ENCODE measurements around the gene FBXO33. TPM values are rescaled to one million over a fixed set of nuclear protein-coding genes. Genes with fewer than 3 reads are reported as not detected.

Gene FBXO33
- total and polyA plus RNA-seq, 2 of the 8 experiments (the other 6 are each of a cell fraction or from before 2014, with no cell fraction given): 4.7 to 11.5 TPM

DNA sequence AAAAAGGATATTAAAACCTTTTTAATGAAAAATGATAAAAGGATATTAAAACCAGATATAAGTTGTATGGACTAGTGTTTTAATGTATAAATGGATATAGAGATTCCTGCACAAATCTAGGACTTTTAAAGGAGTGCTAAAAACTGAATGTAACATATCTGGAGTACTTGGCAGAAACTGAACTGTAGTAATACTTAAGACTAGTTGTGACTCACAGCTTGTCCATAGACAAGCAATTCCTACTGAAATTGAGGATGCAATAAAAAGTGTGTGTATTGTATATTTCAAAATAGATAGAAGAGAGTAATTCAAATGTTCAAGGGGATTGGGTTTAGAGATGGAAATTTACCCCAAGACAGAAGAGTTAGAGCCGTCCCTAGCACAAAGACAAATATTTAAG, 59.6 kb downstream of the FBXO33 start:
- no peak overlapping the region for H2BK120ac ChIP-seq (replicated peaks; ENCODE audit: low read depth, low read length)
- WGBS, 2 experiments (ENCODE audit: extremely low coverage in 1 of 2, insufficient coverage in 1 of 2, insufficient read length in 1 of 2, insufficient replicate concordance in 2 of 2, low coverage in 1 of 2, low lambda C conversion rate in 2 of 2, missing lambda C conversion rate in 1 of 2): 73% methylated on average over 1 of the region's 1 CpG; no CpG with 5 or more reads in 1 of the 2 experiments
- H4K91ac ChIP-seq (replicated peaks; ENCODE audit: insufficient read length, low read length): no peak overlapping the region
- no peaks in the 10 kb centered on the region for H3K23me2 ChIP-seq (ENCODE audit: low read depth, low read length)
- H2BK12ac ChIP-seq (ENCODE audit: low read depth, low read length): no peak overlapping the region
- FAIRE-seq: no peak
- H3K4ac ChIP-seq (replicated peaks; ENCODE audit: insufficient read length, low read depth, low read length): no peak overlapping the region
- H3K4me1 ChIP-seq (replicated peaks in 1 of 4; ENCODE audit: control insufficient read depth in 3 of 4, insufficient read depth in 4 of 4, low read length in 3 of 4): peaks cover 0 to 3% (median 2%) of the 10 kb centered on the region in 4 experiments; a peak in 5 of 7 replicates
- H3K4me2 ChIP-seq (ENCODE audit: insufficient read depth in 1 of 2, low read depth in 2 of 2, low read length in 2 of 2): no peak overlapping the region
- DNase-seq (ENCODE audit: low read depth in 1 of 2, low spot score in 2 of 2): no peak
- no peak overlapping the region for H2BK15ac ChIP-seq (ENCODE audit: low read length)
- H3K14ac ChIP-seq (ENCODE audit: insufficient read length): no peak overlapping the region
- no peaks in the 10 kb centered on the region for H4K20me1 ChIP-seq (replicated peaks in 1 of 2; ENCODE audit: control insufficient read depth in 1 of 2, insufficient read depth in 2 of 2, low read length in 2 of 2)
- H3K9ac ChIP-seq (replicated peaks in 1 of 4; ENCODE audit: extremely low read depth in 1 of 4, low read depth in 3 of 4, low read length in 3 of 4): no peak overlapping the region
- TF ChIP-seq, protein P1, sequence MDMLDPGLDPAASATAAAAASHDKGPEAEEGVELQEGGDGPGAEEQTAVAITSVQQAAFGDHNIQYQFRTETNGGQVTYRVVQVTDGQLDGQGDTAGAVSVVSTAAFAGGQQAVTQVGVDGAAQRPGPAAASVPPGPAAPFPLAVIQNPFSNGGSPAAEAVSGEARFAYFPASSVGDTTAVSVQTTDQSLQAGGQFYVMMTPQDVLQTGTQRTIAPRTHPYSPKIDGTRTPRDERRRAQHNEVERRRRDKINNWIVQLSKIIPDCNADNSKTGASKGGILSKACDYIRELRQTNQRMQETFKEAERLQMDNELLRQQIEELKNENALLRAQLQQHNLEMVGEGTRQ (IDR thresholded peaks at IDR 0.05; ENCODE audit: low read length): no peak
- no peak for TF ChIP-seq NANOG (IDR thresholded peaks at IDR 0.05; ENCODE audit: insufficient read depth, low read depth, low read length, poor library complexity, severe bottlenecking)
- TF ChIP-seq TCF12 (IDR thresholded peaks at IDR 0.05; ENCODE audit: low read depth, low read length): no peak
- TF ChIP-seq RXRA (IDR thresholded peaks at IDR 0.05; ENCODE audit: insufficient read depth, low read depth, low read length): no peak
- TF ChIP-seq BRCA1 (IDR thresholded peaks at IDR 0.05; ENCODE audit: low read depth, low read length): no peak
- TF ChIP-seq, protein P2, sequence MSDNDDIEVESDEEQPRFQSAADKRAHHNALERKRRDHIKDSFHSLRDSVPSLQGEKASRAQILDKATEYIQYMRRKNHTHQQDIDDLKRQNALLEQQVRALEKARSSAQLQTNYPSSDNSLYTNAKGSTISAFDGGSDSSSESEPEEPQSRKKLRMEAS (IDR thresholded peaks at IDR 0.05): no peak
- TF ChIP-seq KDM1A (IDR thresholded peaks at IDR 0.05; ENCODE audit: borderline replicate concordance, low read length): no peak
- no peak overlapping the region for H4K8ac ChIP-seq (ENCODE audit: extremely low read depth, insufficient read depth, low read length)
- no peak overlapping the region for H3K56ac ChIP-seq (replicated peaks; ENCODE audit: insufficient read length, low read depth, low read length)
- H4K5ac ChIP-seq (ENCODE audit: insufficient read length, low read depth, low read length): no peak overlapping the region
- no peak overlapping the region for H2BK5ac ChIP-seq (ENCODE audit: low read depth, low read length)
- H3K18ac ChIP-seq (ENCODE audit: extremely low read depth, low read length): no peak overlapping the region
- no peak overlapping the region for H3K4me3 ChIP-seq (ENCODE audit: extremely low read depth in 1 of 4, insufficient read depth in 2 of 4, low read depth in 3 of 4, low read length in 4 of 4)
- no peaks in the 10 kb centered on the region for H3K79me1 ChIP-seq (ENCODE audit: low read depth, low read length)
- H3K36me3 ChIP-seq (ENCODE audit: control insufficient read depth in 2 of 4, insufficient read depth in 4 of 4, low read length in 3 of 4): no peaks in the 10 kb centered on the region
- no peaks in the 10 kb centered on the region for H3K9me3 ChIP-seq (ENCODE audit: insufficient read depth in 2 of 2, low read depth in 1 of 2, low read length in 1 of 2)
- ChIA-PET CTCF (ENCODE audit: partially characterized antibody) (interaction anchor here (0.7 to 1.0 kb wide), 4 partner anchors 33 to 277 kb away, joined by 3 to 4 read pairs (median 3); no protein-coding TSS in a partner anchor), POLR2A (ENCODE audit: partially characterized antibody) (interaction anchor here (1.4 kb wide), 1 partner anchor 144 kb away, joined by 3 read pairs; no protein-coding TSS in a partner anchor)
- H2BK20ac ChIP-seq (ENCODE audit: low read length): no peak overlapping the region
- no peak overlapping the region for H3K27ac ChIP-seq (ENCODE audit: low read depth, low read length)
- H2AFZ ChIP-seq (ENCODE audit: low read length): no peak overlapping the region
- no peak overlapping the region for H3K23ac ChIP-seq (ENCODE audit: insufficient read length)
- no peak overlapping the region for H2AK5ac ChIP-seq (ENCODE audit: low read depth, low read length)
- H3K27me3 ChIP-seq (replicated peaks in 1 of 4; ENCODE audit: control insufficient read depth in 3 of 4, extremely low read depth in 1 of 4, insufficient read depth in 3 of 4, low read length in 3 of 4): no peaks in the 10 kb centered on the region
- no peaks in the 10 kb centered on the region for H3K79me2 ChIP-seq (ENCODE audit: control insufficient read depth in 1 of 2, insufficient read depth in 2 of 2, low read length in 2 of 2)

Measured in H1 (cell line).